Calu3 (cell line): ENCODE results near the gene PIK3R1. TPM values are rescaled to one million over a fixed set of nuclear protein-coding genes. Genes with fewer than 3 reads are reported as not detected.
A peak's percentile ranks its signal among the peaks of the same experiment; 100 is the strongest.

ENCODE experiments used
- BruUV-seq: library from RNA; stranded (reverse); fragments of 400-500 nt; replicated peaks from 2 replicates; lab custom pipeline; 2021; lab: Mats Ljungman, UMichigan
- CTCF ChIA-PET: fragments of 300-600 bp; sonication (Branson Sonifier 250); formaldehyde crosslinking; loops from one replicate; lab custom pipeline; 2022; ENCODE audit warnings: antibody characterized with exemption; lab: Charles Lee
- DNase-seq: peaks from one replicate; pipeline ENCODE4 v3.0.0; 2022
- H3K27ac Mint-ChIP-seq: one replicate; pipeline ENCODE4 v1.8.0; 2022; ENCODE audit warnings: mixed read lengths; ENCODE audit not compliant: unreplicated experiment
- H3K27me3 Mint-ChIP-seq: one replicate; pipeline ENCODE4 v1.8.0; 2022; ENCODE audit warnings: mixed read lengths; ENCODE audit not compliant: unreplicated experiment
- H3K36me3 Mint-ChIP-seq: one replicate; pipeline ENCODE4 v1.8.0; 2022; ENCODE audit warnings: mild to moderate bottlenecking, moderate library complexity, mixed read lengths; ENCODE audit not compliant: insufficient read depth, unreplicated experiment
- H3K4me1 Mint-ChIP-seq: one replicate; pipeline ENCODE4 v1.8.0; 2022; ENCODE audit warnings: mild to moderate bottlenecking, low read depth, mixed read lengths; ENCODE audit not compliant: unreplicated experiment
- H3K4me3 Mint-ChIP-seq: one replicate; pipeline ENCODE4 v1.8.0; 2022; ENCODE audit warnings: mild to moderate bottlenecking, low read depth, moderate library complexity, mixed read lengths; ENCODE audit not compliant: unreplicated experiment
- H3K9me3 Mint-ChIP-seq: one replicate; pipeline ENCODE4 v1.8.0; 2022; ENCODE audit warnings: low read depth, mixed read lengths; ENCODE audit not compliant: unreplicated experiment
- CTCF ChIP-seq: fragments of 200-600 bp; IDR thresholded peaks from one replicate; pipeline ENCODE4 v1.8.0; 2022; ENCODE audit warnings: antibody characterized with exemption; ENCODE audit not compliant: unreplicated experiment
- intact Hi-C: fragments of 100-400 bp; cut with micrococcal nuclease; formaldehyde crosslinking; loops from one replicate; pipeline ENCODE4 v1.10.0; 2022; ENCODE audit not compliant: unreplicated experiment
- total RNA-seq: library from RNA; stranded (reverse); gene quantifications from 2 replicates; pipeline ENCODE4 v1.2.3, GENCODE V29; 2022

PIK3R1 gene
- total RNA-seq, 1 experiment from 2014 or later, result 74.8 TPM

GRCh38 chr5:68304421-68305052 lies 89.0 kb downstream of the PIK3R1 start:
- TF ChIP-seq CTCF, result no peak
- no peak for DNase-seq
- Mint-ChIP-seq H3K27me3 (no peaks in the 10 kb centered on the region), H3K4me3 (no peak overlapping the region), H3K9me3 (no peaks in the 10 kb centered on the region), H3K27ac (no peak overlapping the region), H3K4me1 (peaks cover 26% of the 10 kb centered on the region), H3K36me3 (peaks cover 6% of the 10 kb centered on the region)
- no TSS peak for BruUV-seq
- CTCF ChIA-PET, result no interaction called here
- intact Hi-C loops, result no loop called here

- BruUV-seq, result no TSS peak
- peaks cover 26% of the 10 kb centered on the region for H3K4me1 Mint-ChIP-seq
- H3K36me3 Mint-ChIP-seq, result peaks cover 6% of the 10 kb centered on the region
- H3K9me3 Mint-ChIP-seq, result no peaks in the 10 kb centered on the region
- no peak for TF ChIP-seq CTCF
- H3K4me3 Mint-ChIP-seq, result no peak overlapping the region
- intact Hi-C loops, result no loop called here
- no peak overlapping the region for H3K27ac Mint-ChIP-seq
- H3K27me3 Mint-ChIP-seq, result no peaks in the 10 kb centered on the region
- CTCF ChIA-PET, result interaction anchor here (0.5 kb wide), 1 partner anchor 594 kb away, joined by 3 read pairs; no protein-coding TSS in a partner anchor
- DNase-seq, result no peak
Measured at GRCh38 chr5:68305223-68305870, 89.8 kb downstream of the PIK3R1 start.

- no peak overlapping the region for H3K4me3 Mint-ChIP-seq
- no peak for TF ChIP-seq CTCF
- H3K36me3 Mint-ChIP-seq, result no peaks in the 10 kb centered on the region
- intact Hi-C loops, result no loop called here
- H3K9me3 Mint-ChIP-seq, result no peaks in the 10 kb centered on the region
- H3K27ac Mint-ChIP-seq, result no peak overlapping the region
- DNase-seq, result peak; percentile 26
- CTCF ChIA-PET, result no interaction called here
- BruUV-seq, result no TSS peak
- peaks cover 26% of the 10 kb centered on the region for H3K4me1 Mint-ChIP-seq
- no peaks in the 10 kb centered on the region for H3K27me3 Mint-ChIP-seq
Measured at GRCh38 chr5:68306361-68307014, 90.9 kb downstream of the PIK3R1 start.

- DNase-seq, result no peak
- no TSS peak for BruUV-seq
- no peaks in the 10 kb centered on the region for H3K9me3 Mint-ChIP-seq
- no peak for TF ChIP-seq CTCF
- H3K4me1 Mint-ChIP-seq, result peaks cover 16% of the 10 kb centered on the region
- CTCF ChIA-PET, result interaction anchor here (0.8 kb wide), 1 partner anchor 26 kb away, joined by 3 read pairs; no protein-coding TSS in a partner anchor
- H3K36me3 Mint-ChIP-seq, result no peaks in the 10 kb centered on the region
- intact Hi-C loops, result no loop called here
- H3K4me3 Mint-ChIP-seq, result no peak overlapping the region
- no peaks in the 10 kb centered on the region for H3K27me3 Mint-ChIP-seq
- H3K27ac Mint-ChIP-seq, result no peak overlapping the region
Measured at GRCh38 chr5:68313336-68313735, 97.8 kb downstream of the PIK3R1 start.
